Breast epithelium (tissue), 4 donors: ENCODE data around the gene DNAAF3. TPM values are rescaled to one million over a fixed set of nuclear protein-coding genes. Genes with fewer than 3 reads are reported as not detected.
"Not testable (repeated sequence)": the region's sequence is repeated elsewhere in the genome, so short reads cannot be mapped to it uniquely, and the experiment has no call there.

Source experiments
- DNase-seq, 2 donors: peaks; one replicate each; pipeline ENCODE4 v3.0.0-alpha.2; 2019; ENCODE audit warnings: low spot score in 2 of 2
- H3K27ac ChIP-seq, 2 donors: fragments of 200-600 bp; sonication (generic) in 1 of 2; one replicate each; pipeline ENCODE4 v1.5.1; 2016 to 2019; ENCODE audit warnings: mild to moderate bottlenecking in 1 of 2
- H3K27me3 ChIP-seq, 2 donors: fragments of 200-600 bp; sonication (generic) in 1 of 2; one replicate each; pipeline versions ENCODE4 v1.5.1 to v1.6.0; 2017 to 2019; ENCODE audit warnings: control low read depth in 1 of 2, mild to moderate bottlenecking in 1 of 2
- H3K36me3 ChIP-seq: fragments of 200-600 bp; one replicate; pipeline ENCODE4 v1.5.1; 2019
- H3K4me1 ChIP-seq, 2 donors: fragments of 200-600 bp; sonication (generic); one replicate each; pipeline ENCODE4 v1.5.1; 2016 to 2019; ENCODE audit warnings: control low read depth in 1 of 2
- H3K4me3 ChIP-seq, 3 donors: fragments of 200-600 bp; sonication (generic); 1 replicate in 2 of 3; 2 replicates in 1 of 3; pipeline ENCODE4 v1.5.1; 2016 to 2019; ENCODE audit warnings: mild to moderate bottlenecking in 3 of 3, moderate library complexity in 2 of 3
- H3K9me3 ChIP-seq, 2 donors: fragments of 200-600 bp; sonication (generic) in 1 of 2; one replicate each; pipeline ENCODE4 v1.5.1; 2016 to 2019; ENCODE audit warnings: control low read depth in 1 of 2
- CTCF ChIP-seq, 3 donors: fragments of 450-650 bp; IDR thresholded peaks; one replicate each; pipeline ENCODE4 v1.5.1; 2016 to 2017; ENCODE audit warnings: antibody characterized with exemption in 3 of 3, mild to moderate bottlenecking in 3 of 3, moderate library complexity in 3 of 3
- POLR2A ChIP-seq: fragments of 450-650 bp; IDR thresholded peaks from one replicate; pipeline ENCODE4 v1.6.1; 2016; ENCODE audit warnings: antibody characterized with exemption, mild to moderate bottlenecking, moderate library complexity
- POLR2AphosphoS5 ChIP-seq, 3 donors: sonication (generic); formaldehyde crosslinking; IDR thresholded peaks; one replicate each; pipeline ENCODE4 v1.6.1; 2017; ENCODE audit warnings: antibody characterized with exemption in 3 of 3
- intact Hi-C: fragments of 100-400 bp; cut with DNase I; formaldehyde crosslinking; loops from one replicate; pipeline ENCODE4 v1.15.1; 2023; ENCODE audit warnings: low total_unique reads
- total RNA-seq, 3 donors: library from RNA; depleted of rRNA; stranded (reverse); fragments of >200 nt; gene quantifications; one replicate each; pipeline ENCODE4 v1.1.0, GENCODE V29; 2016

Gene DNAAF3
- total RNA-seq, 3 donors from 2014 or later: 4.7 to 4.9 TPM; not detected in 1

- DNase-seq: no peak
- H3K36me3 ChIP-seq: no peaks in the 10 kb centered on the region
- no peaks in the 10 kb centered on the region for H3K4me1 ChIP-seq
- no peak within 1 kb of the TSS for H3K4me3 ChIP-seq
- H3K27ac ChIP-seq: peak within 1 kb of the TSS in 1 of 2 donors; percentile 4
- H3K27me3 ChIP-seq: no peaks in the 10 kb centered on the region
- intact Hi-C loops: no loop called here
- no peak for TF ChIP-seq POLR2A
- TF ChIP-seq POLR2AphosphoS5 (IDR thresholded peaks at IDR 0.05): no peak
- TF ChIP-seq CTCF (IDR thresholded peaks at IDR 0.05): no peak
- peaks cover 11 to 12% of the 10 kb centered on the region in 2 donors for H3K9me3 ChIP-seq
Observed at GRCh38 chr19:55208880-55209692, 42.7 kb upstream of the DNAAF3 start, which contains the start of gene PTPRH. TSS of gene PTPRH (minus strand) at chr19:55209501. CDS start at chr19:55209433, 68 bp downstream.

DNA sequence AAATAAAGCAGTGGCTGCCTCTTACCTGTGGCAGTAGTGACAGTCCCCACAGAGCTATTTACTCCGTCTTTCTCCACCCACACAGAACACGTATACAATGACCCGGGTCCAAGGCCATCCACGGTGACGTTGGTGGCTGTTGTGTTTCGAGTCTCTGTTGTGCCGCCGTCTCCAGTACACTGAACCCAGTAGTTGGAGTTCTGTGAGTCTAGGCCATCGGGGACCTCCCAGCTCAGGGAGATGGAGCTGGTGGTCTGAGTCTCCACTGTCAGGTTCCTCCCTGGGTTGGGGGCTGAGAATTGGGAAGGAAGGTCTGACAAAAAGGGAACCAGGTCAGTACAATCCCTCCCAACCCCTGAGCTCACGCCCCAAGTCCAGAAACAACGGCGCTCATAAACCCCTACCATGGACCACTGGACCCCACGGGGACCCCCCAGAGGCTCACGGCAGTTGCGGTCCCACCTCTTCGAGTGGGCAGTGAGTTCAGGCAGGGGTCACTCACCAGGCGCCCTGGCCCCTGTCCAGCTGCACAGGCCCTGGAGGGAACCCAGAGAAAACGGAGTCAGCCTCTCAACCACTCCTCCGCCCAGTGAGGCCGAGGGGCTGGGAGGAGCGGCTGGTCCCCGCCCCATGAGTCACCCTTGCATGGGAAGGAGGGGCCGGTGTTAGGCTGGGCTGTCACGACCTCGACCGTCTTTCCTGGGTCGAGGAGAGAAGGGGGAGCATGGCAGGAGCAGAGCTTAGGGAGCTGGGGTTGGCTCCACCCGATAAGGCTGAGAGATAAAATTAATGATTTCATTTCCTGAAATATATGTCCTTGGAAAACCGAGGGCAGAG lies 40.5 kb upstream of the DNAAF3 start:
- TF ChIP-seq POLR2A (no peak), POLR2AphosphoS5 (IDR thresholded peaks at IDR 0.05) (peak in 2 of 3 donors; percentile 45 to 63), CTCF (IDR thresholded peaks at IDR 0.05) (no peak)
- Histone ChIP-seq H3K27ac (peak overlapping the region in 1 of 2 donors; percentile 34), H3K36me3 (no peaks in the 10 kb centered on the region), H3K4me1 (no peaks in the 10 kb centered on the region), H3K9me3 (peaks cover 0 to under 1% of the 10 kb centered on the region in 2 donors), H3K4me3 (peak overlapping the region; percentile 30 to 56 (median 34)), H3K27me3 (no peaks in the 10 kb centered on the region)
- peak; percentile 38 to 68 for DNase-seq
- intact Hi-C loops: no loop called here

DNA sequence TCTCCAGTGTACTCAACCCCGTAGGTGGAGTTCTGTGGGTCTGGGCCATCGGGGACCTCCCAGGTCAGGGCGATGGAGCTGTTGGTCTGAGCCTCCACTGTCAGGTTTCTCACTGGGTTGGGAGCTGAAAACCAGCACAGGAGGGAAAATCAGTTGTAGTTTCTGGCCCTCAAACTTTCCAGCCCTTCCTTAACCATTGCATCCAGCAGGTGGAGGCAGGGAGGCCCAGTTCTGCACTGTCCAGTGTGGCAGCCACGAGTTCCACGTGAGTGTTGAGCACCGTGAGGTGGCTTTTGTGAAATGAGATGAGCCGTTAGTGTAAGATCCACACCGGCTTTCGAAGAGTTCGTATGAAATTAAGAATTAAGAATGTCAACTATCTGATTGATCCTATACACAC lies 35.8 kb upstream of the DNAAF3 start:
- H3K27me3 ChIP-seq, intact Hi-C loops, DNase-seq, H3K36me3 ChIP-seq, H3K9me3 ChIP-seq, H3K27ac ChIP-seq, H3K4me1 ChIP-seq, H3K4me3 ChIP-seq: not testable (repeated sequence)

DNA sequence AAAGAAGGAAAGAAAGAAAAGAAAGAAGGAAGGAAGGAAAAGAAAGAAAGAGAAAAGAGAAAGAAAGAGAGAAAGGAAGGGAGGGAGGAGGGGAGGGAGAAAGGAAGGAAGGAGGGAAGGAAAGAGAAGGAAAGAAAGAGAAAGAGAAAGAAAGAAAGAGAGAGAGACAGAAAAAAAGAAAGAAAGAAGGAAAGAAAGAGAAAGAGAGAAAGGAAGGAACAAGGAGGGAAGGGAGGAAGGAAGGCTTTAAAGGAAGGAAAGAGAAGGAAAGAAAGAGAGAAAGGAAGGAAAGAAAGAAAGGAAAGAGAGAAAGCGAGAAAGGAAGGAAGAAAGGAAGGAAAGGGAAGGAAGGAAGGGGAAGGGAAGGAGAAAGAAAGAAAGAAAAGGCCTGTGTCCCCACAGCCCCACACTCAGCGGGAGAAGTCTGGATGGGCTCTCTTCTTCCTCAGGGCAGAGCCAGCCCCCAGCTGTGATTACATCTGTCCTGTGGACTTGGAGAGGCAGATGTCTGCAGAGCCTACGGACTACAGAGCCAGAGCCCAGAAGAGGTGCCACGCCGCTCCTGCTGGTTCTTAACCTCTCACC lies 33.3 kb upstream of the DNAAF3 start:
- Histone ChIP-seq H3K9me3 (no peaks in the 10 kb centered on the region), H3K27me3 (peaks cover 0 to 7% of the 10 kb centered on the region in 2 donors), H3K4me3 (no peak overlapping the region), H3K27ac (no peak overlapping the region), H3K4me1 (no peaks in the 10 kb centered on the region), H3K36me3 (no peaks in the 10 kb centered on the region)
- intact Hi-C loops: no loop called here
- TF ChIP-seq CTCF (IDR thresholded peaks at IDR 0.05) (no peak), POLR2AphosphoS5 (IDR thresholded peaks at IDR 0.05) (no peak), POLR2A (no peak)
- no peak for DNase-seq

DNA sequence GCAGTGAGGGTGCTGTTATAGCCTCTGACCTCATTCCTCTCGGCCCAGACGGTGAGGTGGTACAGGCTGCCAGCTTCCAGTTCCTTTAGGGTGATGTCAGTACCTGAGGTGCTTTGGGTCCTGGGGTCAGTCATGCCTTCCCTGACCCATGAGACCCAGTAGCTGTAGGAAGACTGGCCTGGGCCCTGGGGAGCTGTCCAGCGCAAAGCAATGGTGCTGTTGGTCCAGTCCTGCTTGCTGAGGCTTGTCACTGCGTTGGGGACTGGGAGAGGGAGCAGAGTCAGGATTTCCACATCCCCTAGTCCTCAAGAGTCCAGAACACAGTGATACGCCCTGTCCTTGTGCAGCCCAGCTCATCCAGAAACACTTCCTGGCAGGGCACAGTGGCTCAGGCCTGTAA lies 32.2 kb upstream of the DNAAF3 start:
- intact Hi-C loops: no loop called here
- no peak overlapping the region for H3K27ac ChIP-seq
- DNase-seq: no peak
- no peak overlapping the region for H3K4me3 ChIP-seq
- TF ChIP-seq CTCF (IDR thresholded peaks at IDR 0.05) (no peak), POLR2A (no peak), POLR2AphosphoS5 (IDR thresholded peaks at IDR 0.05) (no peak)
- H3K9me3 ChIP-seq: no peaks in the 10 kb centered on the region
- no peaks in the 10 kb centered on the region for H3K36me3 ChIP-seq
- peaks cover 0 to 7% of the 10 kb centered on the region in 2 donors for H3K27me3 ChIP-seq
- no peaks in the 10 kb centered on the region for H3K4me1 ChIP-seq
